Measurements from ENCODE around the gene CAMTA1. TPM values are rescaled to one million over a fixed set of nuclear protein-coding genes. Genes with fewer than 3 reads are reported as not detected.

The CAMTA1 gene
- total RNA-seq, 1 experiment from 2014 or later = 85.2 TPM

DNA sequence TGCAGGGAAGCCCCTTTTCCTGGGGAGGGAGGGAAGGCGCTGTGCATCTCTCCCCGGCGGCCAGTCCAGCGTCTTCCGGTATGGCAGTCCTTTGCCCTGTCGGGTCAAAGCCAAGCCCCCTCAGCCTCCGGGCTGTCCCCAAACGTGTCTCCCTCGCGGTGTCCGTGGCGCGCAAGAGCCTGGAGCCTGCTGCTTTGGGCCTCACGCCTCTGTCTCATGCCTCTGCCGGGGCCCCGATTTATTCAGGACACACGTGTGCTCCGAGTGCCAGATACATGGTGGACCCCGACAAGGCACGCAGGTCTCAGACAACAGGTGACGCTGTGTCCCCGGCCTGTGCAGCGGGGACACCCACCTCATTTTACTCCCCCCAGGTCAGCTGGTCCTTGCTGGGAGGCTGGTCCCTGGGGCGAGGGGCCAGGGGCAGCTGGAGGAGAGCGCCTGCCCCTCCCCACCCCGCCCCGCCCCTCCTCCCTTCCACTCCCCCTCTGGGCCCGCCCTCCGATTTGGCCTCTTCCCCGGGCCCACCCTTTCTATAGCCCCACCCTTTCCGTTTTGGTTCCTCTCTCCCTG is 176.7 kb downstream of the CAMTA1 start:
- BruUV-seq (replicated peaks) = no TSS peak
- H3K9me3 ChIP-seq (ENCODE audit: low read depth, low read length, poor library complexity, severe bottlenecking) = no peaks in the 10 kb centered on the region
- H3K27ac ChIP-seq (ENCODE audit: low read depth, low read length, poor library complexity, severe bottlenecking) = no peak overlapping the region
- peaks cover 14% of the 10 kb centered on the region for H3K4me1 ChIP-seq (ENCODE audit: insufficient read depth, low read length, poor library complexity, severe bottlenecking)
- no peaks in the 10 kb centered on the region for H3K36me3 ChIP-seq (ENCODE audit: insufficient read depth, low read length, poor library complexity, severe bottlenecking)
- POLR2A ChIA-PET (ENCODE audit: low non-redundant PET) = no interaction called here
- intact Hi-C loops (cut with micrococcal nuclease; ENCODE audit: unreplicated experiment) = no loop called here
- no peak for DNase-seq (ENCODE audit: low spot score)
- H3K27me3 ChIP-seq (replicated peaks; ENCODE audit: insufficient read depth, low read depth, low read length, poor library complexity) = peaks cover 7% of the 10 kb centered on the region
- no peak overlapping the region for H3K4me3 ChIP-seq (ENCODE audit: low read depth, low read length, poor library complexity, severe bottlenecking)
- CTCF ChIA-PET = no interaction called here
- TF ChIP-seq, protein P1, sequence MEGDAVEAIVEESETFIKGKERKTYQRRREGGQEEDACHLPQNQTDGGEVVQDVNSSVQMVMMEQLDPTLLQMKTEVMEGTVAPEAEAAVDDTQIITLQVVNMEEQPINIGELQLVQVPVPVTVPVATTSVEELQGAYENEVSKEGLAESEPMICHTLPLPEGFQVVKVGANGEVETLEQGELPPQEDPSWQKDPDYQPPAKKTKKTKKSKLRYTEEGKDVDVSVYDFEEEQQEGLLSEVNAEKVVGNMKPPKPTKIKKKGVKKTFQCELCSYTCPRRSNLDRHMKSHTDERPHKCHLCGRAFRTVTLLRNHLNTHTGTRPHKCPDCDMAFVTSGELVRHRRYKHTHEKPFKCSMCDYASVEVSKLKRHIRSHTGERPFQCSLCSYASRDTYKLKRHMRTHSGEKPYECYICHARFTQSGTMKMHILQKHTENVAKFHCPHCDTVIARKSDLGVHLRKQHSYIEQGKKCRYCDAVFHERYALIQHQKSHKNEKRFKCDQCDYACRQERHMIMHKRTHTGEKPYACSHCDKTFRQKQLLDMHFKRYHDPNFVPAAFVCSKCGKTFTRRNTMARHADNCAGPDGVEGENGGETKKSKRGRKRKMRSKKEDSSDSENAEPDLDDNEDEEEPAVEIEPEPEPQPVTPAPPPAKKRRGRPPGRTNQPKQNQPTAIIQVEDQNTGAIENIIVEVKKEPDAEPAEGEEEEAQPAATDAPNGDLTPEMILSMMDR (conservative IDR thresholded peaks at IDR 0.05; ENCODE audit: low read depth, low read length) = no peak
- TF ChIP-seq EZH2 (IDR thresholded peaks at IDR 0.05; ENCODE audit: borderline replicate concordance, low read depth, low read length, poor library complexity, severe bottlenecking) = no peak

DNA sequence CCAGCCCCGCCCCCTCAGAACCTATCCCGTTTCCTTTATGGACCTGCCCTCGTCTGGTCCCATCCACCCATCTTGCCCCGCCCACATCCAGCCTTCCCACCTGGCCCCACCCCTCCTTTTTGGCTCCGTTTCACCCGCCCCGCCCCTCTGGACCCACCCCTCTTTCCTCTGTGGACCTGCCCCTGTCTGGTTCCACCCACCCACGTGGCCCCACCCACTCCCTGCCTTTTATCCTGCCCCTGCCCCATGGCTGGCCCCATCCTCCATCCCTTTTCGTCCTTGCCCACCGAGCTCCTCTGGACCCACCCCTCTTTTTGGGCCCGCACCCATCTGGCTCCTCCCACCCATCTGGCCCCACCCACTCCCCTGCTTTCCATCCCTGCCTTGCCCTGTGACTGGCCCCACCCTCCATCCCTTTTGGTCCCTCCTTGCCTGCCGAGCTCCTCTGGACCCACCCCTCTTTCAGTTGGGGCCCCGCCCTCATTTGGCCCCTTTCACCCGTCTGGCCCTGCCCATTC is 177.3 kb downstream of the CAMTA1 start:
- no peak overlapping the region for H3K4me3 ChIP-seq (ENCODE audit: low read depth, low read length, poor library complexity, severe bottlenecking)
- BruUV-seq (replicated peaks) = no TSS peak
- intact Hi-C loops (cut with micrococcal nuclease; ENCODE audit: unreplicated experiment) = no loop called here
- ChIA-PET CTCF (no interaction called here), POLR2A (ENCODE audit: low non-redundant PET) (no interaction called here)
- H3K36me3 ChIP-seq (ENCODE audit: insufficient read depth, low read length, poor library complexity, severe bottlenecking) = no peaks in the 10 kb centered on the region
- TF ChIP-seq, protein P1 (conservative IDR thresholded peaks at IDR 0.05; ENCODE audit: low read depth, low read length) = no peak
- no peak for TF ChIP-seq EZH2 (IDR thresholded peaks at IDR 0.05; ENCODE audit: borderline replicate concordance, low read depth, low read length, poor library complexity, severe bottlenecking)
- no peaks in the 10 kb centered on the region for H3K9me3 ChIP-seq (ENCODE audit: low read depth, low read length, poor library complexity, severe bottlenecking)
- H3K27me3 ChIP-seq (replicated peaks; ENCODE audit: insufficient read depth, low read depth, low read length, poor library complexity) = peaks cover 7% of the 10 kb centered on the region
- peak; percentile 30 for DNase-seq (ENCODE audit: low spot score)
- peaks cover 14% of the 10 kb centered on the region for H3K4me1 ChIP-seq (ENCODE audit: insufficient read depth, low read length, poor library complexity, severe bottlenecking)
- H3K27ac ChIP-seq (ENCODE audit: low read depth, low read length, poor library complexity, severe bottlenecking) = no peak overlapping the region

DNA sequence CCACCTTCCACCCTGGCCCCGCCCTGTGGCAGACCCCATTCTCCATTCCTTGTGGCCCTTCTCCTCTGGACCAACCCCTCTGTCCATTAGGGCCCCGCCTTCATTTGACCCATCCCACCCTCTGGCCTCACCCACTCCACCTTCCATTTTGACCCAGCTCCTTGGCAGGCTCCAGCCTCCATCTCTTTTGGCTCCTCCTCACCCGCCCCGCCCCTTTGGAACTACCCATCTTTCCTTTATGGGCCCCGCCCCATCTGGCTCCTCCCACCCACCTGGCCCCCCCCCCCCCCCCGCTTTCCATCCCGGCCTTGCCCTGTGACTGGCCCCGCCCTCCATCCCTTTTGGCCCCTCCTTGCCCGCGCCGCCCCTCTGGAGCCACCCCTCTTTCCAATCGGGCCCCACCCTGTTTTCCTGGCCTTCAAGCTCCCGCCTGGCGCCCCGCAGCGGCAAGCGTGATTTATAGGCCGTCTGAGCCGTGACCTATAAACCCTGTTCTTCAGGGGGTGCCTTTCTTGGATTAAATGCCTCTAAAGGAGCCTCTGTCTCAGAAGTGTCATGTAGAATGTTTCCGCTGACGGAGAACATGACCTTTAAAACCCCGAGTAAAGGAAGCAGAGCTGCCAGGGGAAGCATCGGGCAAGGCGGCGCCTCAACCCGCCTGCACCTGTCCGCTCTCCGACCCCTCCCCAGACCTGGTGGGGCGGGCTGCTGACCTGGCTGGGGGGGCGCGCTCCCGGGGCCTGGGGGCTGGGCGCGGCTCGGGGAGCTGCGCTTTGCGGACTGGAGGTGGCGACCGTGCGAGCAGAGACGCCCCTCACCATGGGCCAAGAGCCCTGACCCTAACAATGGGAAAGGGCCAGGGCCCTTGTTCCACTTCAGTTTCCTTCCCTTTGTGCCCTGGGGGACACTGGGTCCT is 178.0 kb downstream of the CAMTA1 start:
- Histone ChIP-seq H3K9me3 (ENCODE audit: low read depth, low read length, poor library complexity, severe bottlenecking) (no peaks in the 10 kb centered on the region), H3K4me1 (ENCODE audit: insufficient read depth, low read length, poor library complexity, severe bottlenecking) (peaks cover 12% of the 10 kb centered on the region), H3K27ac (ENCODE audit: low read depth, low read length, poor library complexity, severe bottlenecking) (no peak overlapping the region), H3K4me3 (ENCODE audit: low read depth, low read length, poor library complexity, severe bottlenecking) (no peak overlapping the region), H3K36me3 (ENCODE audit: insufficient read depth, low read length, poor library complexity, severe bottlenecking) (no peaks in the 10 kb centered on the region), H3K27me3 (replicated peaks; ENCODE audit: insufficient read depth, low read depth, low read length, poor library complexity) (peaks cover 7% of the 10 kb centered on the region)
- intact Hi-C loops (cut with micrococcal nuclease; ENCODE audit: unreplicated experiment) = no loop called here
- POLR2A ChIA-PET (ENCODE audit: low non-redundant PET) = no interaction called here
- TF ChIP-seq EZH2 (IDR thresholded peaks at IDR 0.05; ENCODE audit: borderline replicate concordance, low read depth, low read length, poor library complexity, severe bottlenecking) = no peak
- TF ChIP-seq, protein P1 (conservative IDR thresholded peaks at IDR 0.05; ENCODE audit: low read depth, low read length) = no peak
- CTCF ChIA-PET = no interaction called here
- DNase-seq (ENCODE audit: low spot score) = peak; percentile 64
- BruUV-seq (replicated peaks) = no TSS peak

Data from A673 (cell line).